GM23338 (cell line): ENCODE measurements around the gene RALGPS1. TPM values are rescaled to one million over a fixed set of nuclear protein-coding genes. Genes with fewer than 3 reads are reported as not detected.

Experiments used
- ATAC-seq: fragments of 200-7000 bp; cut with Tn5 transposase; 3 replicates; pipeline ENCODE4 v1.9.1; 2020
- DNase-seq: peaks from one replicate; pipeline ENCODE4 v3.0.0-alpha.2; 2015; ENCODE audit warnings: low spot score
- H2AFZ ChIP-seq: fragments of 200-600 bp; sonication (generic); 2 replicates; pipeline ENCODE4 v1.8.0; 2016; ENCODE audit warnings: antibody characterized with exemption, mild to moderate bottlenecking, moderate library complexity
- H3F3A ChIP-seq: fragments of 200-600 bp; sonication (generic); replicated peaks from 2 replicates; pipeline ENCODE4 v1.8.0; 2017; ENCODE audit warnings: antibody characterized with exemption, mixed run types, low read depth
- H3K27ac ChIP-seq: fragments of 200-600 bp; sonication (generic); 2 replicates; pipeline ENCODE4 v1.6.1; 2016; ENCODE audit warnings: low read depth
- H3K27me3 ChIP-seq: fragments of 200-600 bp; sonication (generic); 2 replicates; pipeline ENCODE4 v1.8.0; 2016; ENCODE audit warnings: mild to moderate bottlenecking, mixed run types, moderate library complexity; ENCODE audit not compliant: insufficient read depth
- H3K36me3 ChIP-seq: fragments of 200-600 bp; sonication (generic); 2 replicates; pipeline ENCODE4 v1.8.0; 2016; ENCODE audit warnings: mild to moderate bottlenecking; ENCODE audit not compliant: insufficient read depth
- H3K4me1 ChIP-seq: fragments of 200-600 bp; sonication (generic); 2 replicates; pipeline ENCODE4 v1.8.0; 2016; ENCODE audit warnings: mild to moderate bottlenecking, moderate library complexity; ENCODE audit not compliant: insufficient read depth
- H3K4me2 ChIP-seq: fragments of 200-600 bp; sonication (generic); 2 replicates; pipeline ENCODE4 v1.7.1; 2017; ENCODE audit warnings: mixed run types
- H3K4me3 ChIP-seq: fragments of 200-600 bp; sonication (generic); 2 replicates; pipeline ENCODE4 v1.6.1; 2016; ENCODE audit warnings: mixed run types
- H3K79me2 ChIP-seq: fragments of 200-600 bp; sonication (generic); replicated peaks from 2 replicates; pipeline ENCODE4 v1.8.0; 2017; ENCODE audit warnings: mild to moderate bottlenecking; ENCODE audit not compliant: insufficient read depth
- H3K9me2 ChIP-seq: fragments of 200-600 bp; sonication (generic); 2 replicates; pipeline ENCODE4 v1.8.0; 2017; ENCODE audit not compliant: insufficient read depth
- H4K20me1 ChIP-seq: fragments of 200-600 bp; sonication (generic); replicated peaks from 2 replicates; pipeline ENCODE4 v1.8.0; 2017; ENCODE audit warnings: mild to moderate bottlenecking; ENCODE audit not compliant: insufficient read depth
- H3K27ac Mint-ChIP-seq: 2 replicates; pipeline ENCODE4 v1.8.0; 2020; ENCODE audit warnings: inconsistent platforms, mild to moderate bottlenecking, moderate library complexity, mixed read lengths
- H3K27me3 Mint-ChIP-seq: 3 replicates; pipeline ENCODE4 v1.8.0; 2022; ENCODE audit warnings: low read depth, mild to moderate bottlenecking, moderate library complexity, mixed read lengths, inconsistent platforms; ENCODE audit not compliant: insufficient read depth, poor library complexity
- H3K36me3 Mint-ChIP-seq: 3 replicates; pipeline ENCODE4 v1.8.0; 2021; ENCODE audit warnings: low read depth, mild to moderate bottlenecking, inconsistent platforms, moderate library complexity, mixed read lengths
- H3K4me1 Mint-ChIP-seq: 3 replicates; pipeline ENCODE4 v1.8.0; 2020; ENCODE audit warnings: mild to moderate bottlenecking, inconsistent platforms, mixed read lengths
- H3K4me3 Mint-ChIP-seq: 3 replicates; pipeline ENCODE4 v1.8.0; 2021; ENCODE audit warnings: moderate library complexity, mild to moderate bottlenecking, inconsistent platforms, mixed read lengths
- H3K9me3 Mint-ChIP-seq: 3 replicates; pipeline ENCODE4 v1.8.0; 2020; ENCODE audit warnings: moderate library complexity, mild to moderate bottlenecking, inconsistent platforms, mixed read lengths
- CREB1 ChIP-seq: fragments of 250-450 bp; sonication (Bioruptor Pico); IDR thresholded peaks from 2 replicates; pipeline ENCODE4 v1.5.0; 2020; ENCODE audit warnings: low read depth, mild to moderate bottlenecking, moderate library complexity
- EZH2 ChIP-seq: fragments of 200-600 bp; sonication (generic); IDR thresholded peaks from one replicate; pipeline ENCODE4 v1.8.0; 2017; ENCODE audit warnings: antibody characterized with exemption, mild to moderate bottlenecking, low read depth; ENCODE audit not compliant: unreplicated experiment
- EZH2phosphoT487 ChIP-seq: fragments of 200-600 bp; sonication (generic); IDR thresholded peaks from one replicate; pipeline ENCODE4 v1.8.1; 2018; ENCODE audit warnings: antibody characterized with exemption; ENCODE audit not compliant: unreplicated experiment
- JUNB ChIP-seq: IDR thresholded peaks from one replicate; pipeline ENCODE4 v1.6.1; 2016; ENCODE audit warnings: antibody characterized with exemption; ENCODE audit not compliant: unreplicated experiment
- NANOG ChIP-seq: IDR thresholded peaks from 2 replicates; pipeline ENCODE4 v1.6.1; 2016; ENCODE audit warnings: antibody characterized with exemption, borderline replicate concordance
- POLR2AphosphoS5 ChIP-seq: IDR thresholded peaks from 2 replicates; pipeline ENCODE4 v1.6.1; 2016; ENCODE audit warnings: antibody characterized with exemption, low read depth
- STAT1 ChIP-seq: IDR thresholded peaks from one replicate; pipeline ENCODE4 v1.6.1; 2016; ENCODE audit warnings: antibody characterized with exemption; ENCODE audit not compliant: unreplicated experiment
- ZNF114 ChIP-seq: fragments of 250-450 bp; sonication (Bioruptor Pico); IDR thresholded peaks from 2 replicates; pipeline ENCODE4 v1.5.0; 2020; ENCODE audit warnings: mild to moderate bottlenecking, moderate library complexity
- ZNF331 ChIP-seq: fragments of 250-450 bp; sonication (Bioruptor Pico); IDR thresholded peaks from 2 replicates; pipeline ENCODE4 v1.5.0; 2020; ENCODE audit warnings: low read depth, mild to moderate bottlenecking, moderate library complexity
- polyA plus RNA-seq: library from polyadenylated mRNA; unstranded; fragments of >200 nt; fragmentation: Nextera tagmentation; extraction: Ambion mirVana; gene quantifications from 2 replicates; pipeline ENCODE4 v1.2.1, GENCODE V29; 2016
- total RNA-seq: library from RNA; depleted of rRNA; stranded (reverse); fragments of >200 nt; shearing (Covaris generic); gene quantifications from 2 replicates; pipeline ENCODE4 v1.2.3, GENCODE V29; 2014
- TF ChIP-seq, protein P1 (sequence below): IDR thresholded peaks from 2 replicates; pipeline ENCODE4 v1.6.1; 2016; ENCODE audit warnings: antibody characterized with exemption
- TF ChIP-seq, protein P2 (sequence below): fragments of 250-450 bp; sonication (Bioruptor Pico); IDR thresholded peaks from 2 replicates; pipeline ENCODE4 v1.5.0; 2020; ENCODE audit warnings: mild to moderate bottlenecking, moderate library complexity
- TF ChIP-seq, protein P3 (sequence below): IDR thresholded peaks from one replicate; pipeline ENCODE4 v1.6.1; 2018; ENCODE audit warnings: antibody characterized with exemption; ENCODE audit not compliant: unreplicated experiment
- TF ChIP-seq, protein P4 (sequence below), 2 experiments: fragments of 200-600 bp in 1 of 2; sonication (generic) in 1 of 2; conservative IDR thresholded peaks; 2 replicates each; pipeline versions ENCODE4 v1.5.1 to v1.6.1; 2016 to 2017; ENCODE audit warnings: antibody characterized with exemption in 2 of 2, low read depth in 2 of 2, mild to moderate bottlenecking in 2 of 2, moderate library complexity in 1 of 2

The RALGPS1 gene
- total and polyA plus RNA-seq, 2 experiments from 2014 or later: 18.2 to 57.1 TPM

DNA sequence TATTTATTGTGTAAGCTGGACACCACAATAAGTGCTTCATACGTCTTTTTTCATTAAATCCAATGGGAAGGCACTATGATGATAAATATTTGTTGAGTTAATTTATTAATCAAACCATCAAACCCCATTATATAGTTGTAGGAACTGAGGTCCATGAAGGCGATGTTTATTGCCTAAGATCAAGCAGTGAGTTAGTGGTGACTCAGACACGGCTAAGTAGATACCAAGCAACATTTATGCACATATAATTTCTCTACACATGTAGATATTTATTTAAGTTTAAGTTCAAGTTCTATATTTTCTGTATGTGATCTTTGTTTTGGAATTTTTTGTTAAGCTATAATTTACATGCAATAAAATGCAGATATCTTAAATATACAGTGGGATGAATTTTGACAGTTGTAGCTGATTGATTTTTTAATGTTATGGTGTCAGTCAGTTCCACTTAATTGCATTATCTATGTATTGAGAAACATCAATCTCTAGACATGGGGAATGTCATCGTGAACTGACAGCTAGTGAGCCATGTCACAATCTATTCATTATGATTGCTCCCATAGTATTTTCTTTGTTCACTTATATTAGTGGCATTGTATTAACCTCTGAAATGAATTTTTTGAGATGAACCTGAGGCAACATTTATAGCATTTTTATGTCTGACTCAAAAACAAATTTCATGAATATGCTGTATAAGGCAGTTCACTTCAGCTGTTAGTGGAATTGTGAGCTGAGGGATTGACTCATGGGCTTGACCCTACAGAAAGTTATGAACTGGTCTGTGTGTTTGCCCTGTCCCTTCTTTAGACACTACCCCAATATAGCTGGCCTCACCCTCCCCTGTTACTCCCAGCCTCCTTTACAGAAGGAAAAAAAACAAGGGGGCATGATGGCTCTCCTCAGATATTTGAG lies 338.1 kb downstream of the RALGPS1 start:
- Mint-ChIP-seq H3K4me1 (peaks cover 47% of the 10 kb centered on the region), H3K9me3 (no peaks in the 10 kb centered on the region; the same call in 2 of the 3 replicates), H3K27ac (no peak overlapping the region), H3K27me3 (peaks cover 2% of the 10 kb centered on the region), H3K4me3 (no peak overlapping the region), H3K36me3 (peaks cover 29% of the 10 kb centered on the region; the same call in 2 of the 3 replicates)
- H3K36me3 ChIP-seq: no peaks in the 10 kb centered on the region
- H3K4me3 ChIP-seq: no peak overlapping the region
- DNase-seq (no peak), ATAC-seq (no peak)
- no peaks in the 10 kb centered on the region for H3K9me2 ChIP-seq
- peaks cover 4% of the 10 kb centered on the region; the same call in 1 of the 2 replicates for H3K79me2 ChIP-seq
- no peaks in the 10 kb centered on the region for H3K27me3 ChIP-seq
- H3K4me1 ChIP-seq: peaks cover 48% of the 10 kb centered on the region
- TF ChIP-seq, protein P1, sequence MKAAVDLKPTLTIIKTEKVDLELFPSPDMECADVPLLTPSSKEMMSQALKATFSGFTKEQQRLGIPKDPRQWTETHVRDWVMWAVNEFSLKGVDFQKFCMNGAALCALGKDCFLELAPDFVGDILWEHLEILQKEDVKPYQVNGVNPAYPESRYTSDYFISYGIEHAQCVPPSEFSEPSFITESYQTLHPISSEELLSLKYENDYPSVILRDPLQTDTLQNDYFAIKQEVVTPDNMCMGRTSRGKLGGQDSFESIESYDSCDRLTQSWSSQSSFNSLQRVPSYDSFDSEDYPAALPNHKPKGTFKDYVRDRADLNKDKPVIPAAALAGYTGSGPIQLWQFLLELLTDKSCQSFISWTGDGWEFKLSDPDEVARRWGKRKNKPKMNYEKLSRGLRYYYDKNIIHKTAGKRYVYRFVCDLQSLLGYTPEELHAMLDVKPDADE: no peak
- TF ChIP-seq EZH2phosphoT487 (no peak), STAT1 (no peak), JUNB (no peak), POLR2AphosphoS5 (no peak), ZNF114 (CRISPR knock-in tag) (no peak), CREB1 (CRISPR knock-in tag) (no peak), EZH2 (no peak), NANOG (no peak), ZNF331 (CRISPR knock-in tag) (no peak)
- TF ChIP-seq, protein P2, sequence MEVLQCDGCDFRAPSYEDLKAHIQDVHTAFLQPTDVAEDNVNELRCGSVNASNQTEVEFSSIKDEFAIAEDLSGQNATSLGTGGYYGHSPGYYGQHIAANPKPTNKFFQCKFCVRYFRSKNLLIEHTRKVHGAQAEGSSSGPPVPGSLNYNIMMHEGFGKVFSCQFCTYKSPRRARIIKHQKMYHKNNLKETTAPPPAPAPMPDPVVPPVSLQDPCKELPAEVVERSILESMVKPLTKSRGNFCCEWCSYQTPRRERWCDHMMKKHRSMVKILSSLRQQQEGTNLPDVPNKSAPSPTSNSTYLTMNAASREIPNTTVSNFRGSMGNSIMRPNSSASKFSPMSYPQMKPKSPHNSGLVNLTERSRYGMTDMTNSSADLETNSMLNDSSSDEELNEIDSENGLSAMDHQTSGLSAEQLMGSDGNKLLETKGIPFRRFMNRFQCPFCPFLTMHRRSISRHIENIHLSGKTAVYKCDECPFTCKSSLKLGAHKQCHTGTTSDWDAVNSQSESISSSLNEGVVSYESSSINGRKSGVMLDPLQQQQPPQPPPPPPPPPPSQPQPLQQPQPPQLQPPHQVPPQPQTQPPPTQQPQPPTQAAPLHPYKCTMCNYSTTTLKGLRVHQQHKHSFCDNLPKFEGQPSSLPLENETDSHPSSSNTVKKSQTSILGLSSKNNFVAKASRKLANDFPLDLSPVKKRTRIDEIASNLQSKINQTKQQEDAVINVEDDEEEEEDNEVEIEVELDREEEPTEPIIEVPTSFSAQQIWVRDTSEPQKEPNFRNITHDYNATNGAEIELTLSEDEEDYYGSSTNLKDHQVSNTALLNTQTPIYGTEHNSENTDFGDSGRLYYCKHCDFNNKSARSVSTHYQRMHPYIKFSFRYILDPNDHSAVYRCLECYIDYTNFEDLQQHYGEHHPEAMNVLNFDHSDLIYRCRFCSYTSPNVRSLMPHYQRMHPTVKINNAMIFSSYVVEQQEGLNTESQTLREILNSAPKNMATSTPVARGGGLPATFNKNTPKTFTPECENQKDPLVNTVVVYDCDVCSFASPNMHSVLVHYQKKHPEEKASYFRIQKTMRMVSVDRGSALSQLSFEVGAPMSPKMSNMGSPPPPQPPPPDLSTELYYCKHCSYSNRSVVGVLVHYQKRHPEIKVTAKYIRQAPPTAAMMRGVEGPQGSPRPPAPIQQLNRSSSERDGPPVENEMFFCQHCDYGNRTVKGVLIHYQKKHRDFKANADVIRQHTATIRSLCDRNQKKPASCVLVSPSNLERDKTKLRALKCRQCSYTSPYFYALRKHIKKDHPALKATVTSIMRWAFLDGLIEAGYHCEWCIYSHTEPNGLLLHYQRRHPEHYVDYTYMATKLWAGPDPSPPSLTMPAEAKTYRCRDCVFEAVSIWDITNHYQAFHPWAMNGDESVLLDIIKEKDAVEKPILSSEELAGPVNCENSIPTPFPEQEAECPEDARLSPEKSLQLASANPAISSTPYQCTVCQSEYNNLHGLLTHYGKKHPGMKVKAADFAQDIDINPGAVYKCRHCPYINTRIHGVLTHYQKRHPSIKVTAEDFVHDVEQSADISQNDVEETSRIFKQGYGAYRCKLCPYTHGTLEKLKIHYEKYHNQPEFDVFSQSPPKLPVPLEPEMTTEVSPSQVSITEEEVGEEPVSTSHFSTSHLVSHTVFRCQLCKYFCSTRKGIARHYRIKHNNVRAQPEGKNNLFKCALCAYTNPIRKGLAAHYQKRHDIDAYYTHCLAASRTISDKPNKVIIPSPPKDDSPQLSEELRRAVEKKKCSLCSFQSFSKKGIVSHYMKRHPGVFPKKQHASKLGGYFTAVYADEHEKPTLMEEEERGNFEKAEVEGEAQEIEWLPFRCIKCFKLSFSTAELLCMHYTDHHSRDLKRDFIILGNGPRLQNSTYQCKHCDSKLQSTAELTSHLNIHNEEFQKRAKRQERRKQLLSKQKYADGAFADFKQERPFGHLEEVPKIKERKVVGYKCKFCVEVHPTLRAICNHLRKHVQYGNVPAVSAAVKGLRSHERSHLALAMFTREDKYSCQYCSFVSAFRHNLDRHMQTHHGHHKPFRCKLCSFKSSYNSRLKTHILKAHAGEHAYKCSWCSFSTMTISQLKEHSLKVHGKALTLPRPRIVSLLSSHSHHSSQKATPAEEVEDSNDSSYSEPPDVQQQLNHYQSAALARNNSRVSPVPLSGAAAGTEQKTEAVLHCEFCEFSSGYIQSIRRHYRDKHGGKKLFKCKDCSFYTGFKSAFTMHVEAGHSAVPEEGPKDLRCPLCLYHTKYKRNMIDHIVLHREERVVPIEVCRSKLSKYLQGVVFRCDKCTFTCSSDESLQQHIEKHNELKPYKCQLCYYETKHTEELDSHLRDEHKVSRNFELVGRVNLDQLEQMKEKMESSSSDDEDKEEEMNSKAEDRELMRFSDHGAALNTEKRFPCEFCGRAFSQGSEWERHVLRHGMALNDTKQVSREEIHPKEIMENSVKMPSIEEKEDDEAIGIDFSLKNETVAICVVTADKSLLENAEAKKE (CRISPR knock-in tag): no peak
- TF ChIP-seq, protein P3, sequence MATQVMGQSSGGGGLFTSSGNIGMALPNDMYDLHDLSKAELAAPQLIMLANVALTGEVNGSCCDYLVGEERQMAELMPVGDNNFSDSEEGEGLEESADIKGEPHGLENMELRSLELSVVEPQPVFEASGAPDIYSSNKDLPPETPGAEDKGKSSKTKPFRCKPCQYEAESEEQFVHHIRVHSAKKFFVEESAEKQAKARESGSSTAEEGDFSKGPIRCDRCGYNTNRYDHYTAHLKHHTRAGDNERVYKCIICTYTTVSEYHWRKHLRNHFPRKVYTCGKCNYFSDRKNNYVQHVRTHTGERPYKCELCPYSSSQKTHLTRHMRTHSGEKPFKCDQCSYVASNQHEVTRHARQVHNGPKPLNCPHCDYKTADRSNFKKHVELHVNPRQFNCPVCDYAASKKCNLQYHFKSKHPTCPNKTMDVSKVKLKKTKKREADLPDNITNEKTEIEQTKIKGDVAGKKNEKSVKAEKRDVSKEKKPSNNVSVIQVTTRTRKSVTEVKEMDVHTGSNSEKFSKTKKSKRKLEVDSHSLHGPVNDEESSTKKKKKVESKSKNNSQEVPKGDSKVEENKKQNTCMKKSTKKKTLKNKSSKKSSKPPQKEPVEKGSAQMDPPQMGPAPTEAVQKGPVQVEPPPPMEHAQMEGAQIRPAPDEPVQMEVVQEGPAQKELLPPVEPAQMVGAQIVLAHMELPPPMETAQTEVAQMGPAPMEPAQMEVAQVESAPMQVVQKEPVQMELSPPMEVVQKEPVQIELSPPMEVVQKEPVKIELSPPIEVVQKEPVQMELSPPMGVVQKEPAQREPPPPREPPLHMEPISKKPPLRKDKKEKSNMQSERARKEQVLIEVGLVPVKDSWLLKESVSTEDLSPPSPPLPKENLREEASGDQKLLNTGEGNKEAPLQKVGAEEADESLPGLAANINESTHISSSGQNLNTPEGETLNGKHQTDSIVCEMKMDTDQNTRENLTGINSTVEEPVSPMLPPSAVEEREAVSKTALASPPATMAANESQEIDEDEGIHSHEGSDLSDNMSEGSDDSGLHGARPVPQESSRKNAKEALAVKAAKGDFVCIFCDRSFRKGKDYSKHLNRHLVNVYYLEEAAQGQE: no peak
- TF ChIP-seq, protein P4, sequence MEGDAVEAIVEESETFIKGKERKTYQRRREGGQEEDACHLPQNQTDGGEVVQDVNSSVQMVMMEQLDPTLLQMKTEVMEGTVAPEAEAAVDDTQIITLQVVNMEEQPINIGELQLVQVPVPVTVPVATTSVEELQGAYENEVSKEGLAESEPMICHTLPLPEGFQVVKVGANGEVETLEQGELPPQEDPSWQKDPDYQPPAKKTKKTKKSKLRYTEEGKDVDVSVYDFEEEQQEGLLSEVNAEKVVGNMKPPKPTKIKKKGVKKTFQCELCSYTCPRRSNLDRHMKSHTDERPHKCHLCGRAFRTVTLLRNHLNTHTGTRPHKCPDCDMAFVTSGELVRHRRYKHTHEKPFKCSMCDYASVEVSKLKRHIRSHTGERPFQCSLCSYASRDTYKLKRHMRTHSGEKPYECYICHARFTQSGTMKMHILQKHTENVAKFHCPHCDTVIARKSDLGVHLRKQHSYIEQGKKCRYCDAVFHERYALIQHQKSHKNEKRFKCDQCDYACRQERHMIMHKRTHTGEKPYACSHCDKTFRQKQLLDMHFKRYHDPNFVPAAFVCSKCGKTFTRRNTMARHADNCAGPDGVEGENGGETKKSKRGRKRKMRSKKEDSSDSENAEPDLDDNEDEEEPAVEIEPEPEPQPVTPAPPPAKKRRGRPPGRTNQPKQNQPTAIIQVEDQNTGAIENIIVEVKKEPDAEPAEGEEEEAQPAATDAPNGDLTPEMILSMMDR (conservative IDR thresholded peaks at IDR 0.05; ENCODE audit: low read depth in 2 of 2): no peak
- peak overlapping the region; percentile 15 for H3K4me2 ChIP-seq
- H3K27ac ChIP-seq: peak overlapping the region; percentile 41
- no peaks in the 10 kb centered on the region; the same call in 1 of the 2 replicates for H3F3A ChIP-seq
- H2AFZ ChIP-seq: no peak overlapping the region
- no peaks in the 10 kb centered on the region for H4K20me1 ChIP-seq
